T-helper 17 cell (primary cell): ENCODE measurements around the gene EXOC1L. TPM values are rescaled to one million over a fixed set of nuclear protein-coding genes. Genes with fewer than 3 reads are reported as not detected.
"Not testable (repeated sequence)": the region's sequence is repeated elsewhere in the genome, so short reads cannot be mapped to it uniquely, and the experiment has no call there.

Experiments
- ATAC-seq: fragments of 150-1000 bp; cut with Tn5 transposase; 2 replicates; pipeline ENCODE4 v1.10.0; 2021; ENCODE audit warnings: mild to moderate bottlenecking, moderate library complexity
- DNase-seq, 3 donors: peaks; one replicate each; pipeline versions ENCODE4 v3.0.0 to v3.0.0-alpha.2; 2020 to 2021
- H3K9me3 ChIP-seq: one replicate; pipeline ENCODE4 v1.7.0; 2013; ENCODE audit warnings: low read length, mild to moderate bottlenecking; ENCODE audit not compliant: control insufficient read depth, poor library complexity, severe bottlenecking
- H3K27ac Mint-ChIP-seq: one replicate; pipeline ENCODE4 v1.8.0; 2022; ENCODE audit warnings: mild to moderate bottlenecking, moderate library complexity, mixed read lengths
- H3K27me3 Mint-ChIP-seq: one replicate; pipeline ENCODE4 v1.8.0; 2022; ENCODE audit warnings: mixed read lengths
- H3K36me3 Mint-ChIP-seq: one replicate; pipeline ENCODE4 v1.8.0; 2022; ENCODE audit warnings: low read depth, mixed read lengths
- H3K4me1 Mint-ChIP-seq: one replicate; pipeline ENCODE4 v1.8.0; 2022; ENCODE audit warnings: mild to moderate bottlenecking, mixed read lengths
- H3K4me3 Mint-ChIP-seq: one replicate; pipeline ENCODE4 v1.8.0; 2022; ENCODE audit warnings: mild to moderate bottlenecking, moderate library complexity, mixed read lengths
- total RNA-seq, 4 donors: library from RNA in 2 of 4; stranded (reverse) in 2 of 4; gene quantifications; one replicate each; pipeline ENCODE4 v1.2.3 and lab custom pipeline; 2022 to 2026

Gene EXOC1L
- total RNA-seq, 2 donors from 2014 or later, result not detected

DNA sequence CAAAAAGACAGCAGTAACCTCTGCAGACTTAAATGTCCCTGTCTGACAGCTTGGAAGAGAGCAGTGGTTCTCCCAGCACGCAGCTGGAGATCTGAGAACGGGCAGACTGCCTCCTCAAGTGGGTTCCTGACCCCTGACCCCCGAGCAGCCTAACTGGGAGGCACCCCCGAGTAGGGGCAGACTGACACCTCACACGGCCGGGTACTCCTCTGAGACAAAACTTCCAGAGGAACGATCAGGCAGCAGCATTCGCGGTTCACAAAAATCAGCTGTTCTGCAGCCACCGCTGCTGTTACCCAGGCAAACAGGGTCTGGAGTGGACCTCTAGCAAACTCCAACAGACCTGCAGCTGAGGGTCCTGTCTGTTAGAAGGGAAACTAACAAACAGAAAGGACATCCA, 22.7 kb downstream of the EXOC1L start:
- H3K27me3 Mint-ChIP-seq, DNase-seq, H3K36me3 Mint-ChIP-seq, ATAC-seq, H3K4me3 Mint-ChIP-seq, H3K27ac Mint-ChIP-seq, H3K4me1 Mint-ChIP-seq, H3K9me3 ChIP-seq: not testable (repeated sequence)

DNA sequence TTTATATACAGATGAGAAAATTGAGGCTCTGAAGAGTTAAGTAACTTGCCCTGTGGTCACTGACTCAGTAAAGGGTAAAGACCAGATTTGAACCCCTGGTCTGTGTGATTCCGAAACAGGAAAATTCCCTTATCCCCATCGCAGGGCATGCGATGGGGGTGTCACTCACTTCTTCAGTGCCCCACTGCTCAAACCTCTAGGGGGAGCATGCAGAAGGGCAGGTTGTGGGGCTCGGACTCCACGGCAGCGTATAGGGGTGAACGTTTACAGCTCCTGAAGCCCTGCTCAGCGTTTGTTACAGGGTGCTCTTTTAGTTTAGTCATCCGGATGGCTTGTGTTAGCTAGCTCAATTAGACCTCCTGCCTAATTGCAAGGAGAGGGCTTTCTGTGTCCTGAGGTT, 30.1 kb downstream of the EXOC1L start:
- Mint-ChIP-seq H3K27me3 (no peaks in the 10 kb centered on the region), H3K27ac (no peak overlapping the region), H3K4me1 (peaks cover 21% of the 10 kb centered on the region), H3K36me3 (no peaks in the 10 kb centered on the region), H3K4me3 (peak overlapping the region; percentile 41)
- H3K9me3 ChIP-seq, result no peaks in the 10 kb centered on the region
- no peak for ATAC-seq
- DNase-seq, result no peak

GRCh38 chr4:55851885-55852284, 32.3 kb downstream of the EXOC1L start:
- ATAC-seq, result no peak
- Mint-ChIP-seq H3K4me1 (peaks cover 23% of the 10 kb centered on the region), H3K27ac (no peak overlapping the region), H3K27me3 (no peaks in the 10 kb centered on the region), H3K36me3 (no peaks in the 10 kb centered on the region), H3K4me3 (peak overlapping the region; percentile 73)
- no peak for DNase-seq
- H3K9me3 ChIP-seq, result no peaks in the 10 kb centered on the region

DNA sequence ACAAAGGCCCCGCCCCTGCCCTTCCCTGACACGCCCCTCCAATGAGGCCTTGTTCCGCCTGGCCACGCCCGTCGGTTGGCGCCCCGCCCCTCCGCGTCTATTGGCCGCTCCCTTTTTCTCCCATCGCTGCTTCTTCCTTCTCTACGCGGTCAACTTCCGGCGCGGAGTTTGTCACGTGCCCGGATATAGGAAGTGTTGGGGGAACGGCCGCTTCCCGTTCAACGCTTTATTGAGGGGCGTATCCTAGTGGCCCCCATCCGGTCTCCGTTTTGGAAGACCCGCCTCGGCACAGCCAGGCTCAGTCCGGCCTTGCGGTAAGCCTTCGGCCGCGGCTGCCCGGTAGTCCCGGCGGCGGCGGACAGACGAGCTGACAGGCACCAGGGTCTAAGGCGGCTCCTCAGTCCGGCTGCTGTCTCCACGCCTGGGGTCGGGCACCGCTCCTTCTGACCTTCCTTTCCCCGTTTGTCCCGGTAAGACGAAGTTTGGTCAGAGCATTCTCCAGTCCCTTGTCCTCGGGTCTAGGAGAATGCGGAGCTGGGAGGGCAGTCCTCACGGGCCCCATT, 34.0 kb downstream of the EXOC1L start, which contains the start of gene EXOC1:
Gene EXOC1 (plus strand): TSS at position 165 of the 563 bp plus-strand sequence. CDS start 4,676 bp downstream, outside the sequence.
- no peak within 1 kb of the TSS for H3K27ac Mint-ChIP-seq
- peaks cover 27% of the 10 kb centered on the region for H3K4me1 Mint-ChIP-seq
- H3K36me3 Mint-ChIP-seq, result no peaks in the 10 kb centered on the region
- peak within 1 kb of the TSS; percentile 73 for H3K4me3 Mint-ChIP-seq
- DNase-seq, result peak; percentile 95 to 96 (median 95)
- ATAC-seq, result peak; percentile 99
- H3K27me3 Mint-ChIP-seq, result no peaks in the 10 kb centered on the region
- no peaks in the 10 kb centered on the region for H3K9me3 ChIP-seq

- no peaks in the 10 kb centered on the region for H3K36me3 Mint-ChIP-seq
- H3K27me3 Mint-ChIP-seq, result no peaks in the 10 kb centered on the region
- DNase-seq (no peak), ATAC-seq (no peak)
- no peak overlapping the region for H3K4me3 Mint-ChIP-seq
- H3K4me1 Mint-ChIP-seq, result peaks cover 27% of the 10 kb centered on the region
- no peak overlapping the region for H3K27ac Mint-ChIP-seq
- no peaks in the 10 kb centered on the region for H3K9me3 ChIP-seq
These were observed 34.5 kb downstream of the EXOC1L start for GRCh38 chr4:55854129-55854528.

DNA sequence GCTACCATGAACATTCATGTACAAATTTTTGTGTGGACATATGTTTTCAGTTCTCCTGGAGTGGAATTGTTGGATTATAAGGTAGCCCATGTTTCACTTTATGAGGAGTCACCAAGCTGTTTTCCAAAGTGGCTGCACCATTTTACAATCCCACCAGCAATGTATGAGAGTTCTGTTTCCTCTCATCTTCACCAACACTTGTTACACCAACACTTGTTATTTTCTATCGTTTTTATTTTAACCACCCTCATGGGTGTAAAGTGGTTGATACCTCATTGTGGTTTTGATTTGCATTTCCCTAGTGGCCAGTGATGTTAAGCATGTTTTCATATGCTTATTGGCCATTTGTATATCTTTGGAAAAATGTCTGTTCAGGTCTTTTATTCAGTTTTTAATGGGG, 38.0 kb downstream of the EXOC1L start:
- H3K36me3 Mint-ChIP-seq, result peaks cover 2% of the 10 kb centered on the region
- H3K4me1 Mint-ChIP-seq, result peaks cover 19% of the 10 kb centered on the region
- H3K4me3 Mint-ChIP-seq, result no peak overlapping the region
- H3K9me3 ChIP-seq, result no peaks in the 10 kb centered on the region
- no peaks in the 10 kb centered on the region for H3K27me3 Mint-ChIP-seq
- DNase-seq, result no peak
- no peak for ATAC-seq
- peak overlapping the region; percentile 53 for H3K27ac Mint-ChIP-seq

- ATAC-seq (no peak), DNase-seq (no peak)
- peaks cover 2% of the 10 kb centered on the region for H3K36me3 Mint-ChIP-seq
- H3K27ac Mint-ChIP-seq, result no peak overlapping the region
- no peak overlapping the region for H3K4me3 Mint-ChIP-seq
- no peaks in the 10 kb centered on the region for H3K27me3 Mint-ChIP-seq
- no peaks in the 10 kb centered on the region for H3K9me3 ChIP-seq
- peaks cover 13% of the 10 kb centered on the region for H3K4me1 Mint-ChIP-seq
These were observed 40.1 kb downstream of the EXOC1L start for GRCh38 chr4:55859711-55860110.

DNA sequence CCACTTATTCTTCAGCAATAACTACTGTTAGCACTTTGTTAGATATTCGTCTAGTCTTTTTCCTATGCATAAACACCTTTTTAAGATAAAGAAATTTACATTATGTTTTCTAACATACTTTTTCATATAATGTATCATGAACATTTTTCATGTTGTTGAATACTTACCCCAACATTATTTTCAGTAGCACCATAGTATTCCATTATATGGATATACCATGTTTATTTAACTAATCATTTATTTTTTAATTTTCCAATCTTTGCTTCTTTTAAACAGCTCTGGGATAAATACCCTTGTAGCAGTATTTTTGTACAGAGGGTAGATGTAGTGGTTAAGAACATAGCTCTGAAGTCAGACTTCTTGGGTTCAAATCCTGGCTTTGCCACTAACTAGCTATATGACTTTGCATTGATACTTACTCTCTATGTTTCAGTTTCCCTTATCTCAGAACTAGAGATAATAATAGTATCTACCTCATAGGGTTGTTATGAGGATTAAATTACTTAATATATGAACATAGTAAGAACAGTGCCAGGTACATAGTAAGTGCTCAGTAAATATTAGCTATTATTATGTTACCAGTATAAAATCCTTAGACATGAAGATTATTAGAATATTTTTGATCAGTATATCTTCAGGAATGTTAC, 45.1 kb downstream of the EXOC1L start:
- peaks cover 24% of the 10 kb centered on the region for H3K4me1 Mint-ChIP-seq
- no peaks in the 10 kb centered on the region for H3K9me3 ChIP-seq
- no peaks in the 10 kb centered on the region for H3K27me3 Mint-ChIP-seq
- peak overlapping the region; percentile 92 for H3K27ac Mint-ChIP-seq
- ATAC-seq (no peak), DNase-seq (no peak)
- H3K4me3 Mint-ChIP-seq, result no peak overlapping the region
- peaks cover 7% of the 10 kb centered on the region for H3K36me3 Mint-ChIP-seq

GRCh38 chr4:55865228-55865806, 45.7 kb downstream of the EXOC1L start:
- H3K9me3 ChIP-seq, result no peaks in the 10 kb centered on the region
- no peak for ATAC-seq
- Mint-ChIP-seq H3K36me3 (peaks cover 7% of the 10 kb centered on the region), H3K27me3 (no peaks in the 10 kb centered on the region), H3K4me3 (no peak overlapping the region), H3K4me1 (peaks cover 24% of the 10 kb centered on the region), H3K27ac (peak overlapping the region; percentile 92)
- no peak for DNase-seq

- no peaks in the 10 kb centered on the region for H3K9me3 ChIP-seq
- ATAC-seq (peak; percentile 92), DNase-seq (no peak)
- Mint-ChIP-seq H3K27me3 (no peaks in the 10 kb centered on the region), H3K4me3 (peak overlapping the region; percentile 49), H3K27ac (peak overlapping the region; percentile 92), H3K4me1 (peaks cover 19% of the 10 kb centered on the region), H3K36me3 (peaks cover 4% of the 10 kb centered on the region)
These were observed 46.8 kb downstream of the EXOC1L start for GRCh38 chr4:55866290-55866907.

DNA sequence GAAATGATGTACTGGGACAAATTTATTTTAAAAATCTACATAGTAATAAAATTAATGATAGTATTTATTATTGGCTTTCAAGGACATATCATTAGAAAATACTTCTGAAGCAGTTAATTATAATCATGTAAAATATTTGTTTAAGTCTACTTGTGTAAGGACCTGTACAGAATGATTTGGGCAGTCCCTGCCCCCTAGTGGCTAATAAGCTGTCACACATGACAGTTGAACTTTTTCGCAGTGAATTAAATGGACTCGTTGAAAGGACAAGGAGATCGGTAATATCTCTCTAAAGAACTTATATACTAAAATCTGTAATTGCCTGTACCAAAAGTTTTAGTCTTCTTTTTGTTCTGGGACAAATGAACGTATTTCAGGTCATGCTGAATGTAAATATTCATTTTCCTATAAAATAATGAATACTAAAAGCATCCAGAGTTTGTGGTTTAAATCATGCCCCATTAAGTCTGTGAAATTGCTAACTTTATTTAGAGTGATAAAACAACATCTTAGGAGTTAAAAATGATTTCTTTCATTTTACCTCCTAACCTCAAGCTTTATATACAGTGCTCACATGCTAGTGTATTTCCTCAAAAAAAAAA, 47.5 kb downstream of the EXOC1L start:
- H3K4me3 Mint-ChIP-seq, result peak overlapping the region; percentile 49
- no peak for DNase-seq
- H3K4me1 Mint-ChIP-seq, result peaks cover 17% of the 10 kb centered on the region
- peak; percentile 85 for ATAC-seq
- peak overlapping the region; percentile 92 for H3K27ac Mint-ChIP-seq
- H3K9me3 ChIP-seq, result no peaks in the 10 kb centered on the region
- H3K36me3 Mint-ChIP-seq, result peaks cover 4% of the 10 kb centered on the region
- no peaks in the 10 kb centered on the region for H3K27me3 Mint-ChIP-seq

GRCh38 chr4:55868581-55869090, 49.0 kb downstream of the EXOC1L start:
- no peaks in the 10 kb centered on the region for H3K9me3 ChIP-seq
- ATAC-seq, result no peak
- no peak for DNase-seq
- H3K36me3 Mint-ChIP-seq, result peaks cover 4% of the 10 kb centered on the region
- peaks cover 17% of the 10 kb centered on the region for H3K4me1 Mint-ChIP-seq
- no peak overlapping the region for H3K27ac Mint-ChIP-seq
- H3K27me3 Mint-ChIP-seq, result no peaks in the 10 kb centered on the region
- H3K4me3 Mint-ChIP-seq, result no peak overlapping the region

- no peak for ATAC-seq
- no peaks in the 10 kb centered on the region for H3K27me3 Mint-ChIP-seq
- H3K4me1 Mint-ChIP-seq, result peaks cover 11% of the 10 kb centered on the region
- no peak overlapping the region for H3K27ac Mint-ChIP-seq
- no peak overlapping the region for H3K4me3 Mint-ChIP-seq
- peaks cover 4% of the 10 kb centered on the region for H3K36me3 Mint-ChIP-seq
- no peaks in the 10 kb centered on the region for H3K9me3 ChIP-seq
- DNase-seq, result no peak
These were observed 51.8 kb downstream of the EXOC1L start for GRCh38 chr4:55871299-55871800.
